Smooth muscle cell (in vitro differentiated cells): Measurements from ENCODE around the gene DNAH11. TPM values are rescaled to one million over a fixed set of nuclear protein-coding genes. Genes with fewer than 3 reads are reported as not detected.
A peak's percentile ranks its signal among the peaks of the same experiment; 100 is the strongest.

Source experiments
- DNase-seq: peaks from one replicate; lab custom pipeline; 2025; ENCODE audit not compliant: unreplicated experiment; lab: John Stamatoyannopoulos, UW
- H2AFZ ChIP-seq: fragments of 200-600 bp; sonication (generic); 2 replicates; pipeline ENCODE4 v1.6.0; 2016; ENCODE audit warnings: antibody characterized with exemption, low read depth, mild to moderate bottlenecking
- H3F3A ChIP-seq: fragments of 200-600 bp; sonication (generic); 2 replicates; pipeline ENCODE4 v1.6.0; 2017; ENCODE audit warnings: antibody characterized with exemption, low read depth
- H3K27ac ChIP-seq: fragments of 200-600 bp; sonication (generic); 2 replicates; pipeline ENCODE4 v1.5.1; 2016; ENCODE audit warnings: low read depth, mild to moderate bottlenecking
- H3K27me3 ChIP-seq: fragments of 200-600 bp; sonication (generic); 2 replicates; pipeline ENCODE4 v1.6.1; 2016; ENCODE audit warnings: low read depth, mild to moderate bottlenecking
- H3K36me3 ChIP-seq: fragments of 200-600 bp; sonication (generic); 2 replicates; pipeline ENCODE4 v1.5.1; 2016; ENCODE audit warnings: low read depth
- H3K4me1 ChIP-seq: fragments of 200-600 bp; sonication (generic); 2 replicates; pipeline ENCODE4 v1.5.1; 2016; ENCODE audit warnings: low read depth
- H3K4me2 ChIP-seq: fragments of 200-600 bp; sonication (generic); 2 replicates; pipeline ENCODE4 v1.6.0; 2016; ENCODE audit warnings: mild to moderate bottlenecking
- H3K4me3 ChIP-seq: fragments of 200-600 bp; sonication (generic); 2 replicates; pipeline ENCODE4 v1.5.1; 2016; ENCODE audit warnings: mild to moderate bottlenecking
- H3K79me2 ChIP-seq: fragments of 200-600 bp; sonication (generic); 2 replicates; pipeline ENCODE4 v1.6.0; 2016; ENCODE audit warnings: low read depth, mild to moderate bottlenecking
- H3K9ac ChIP-seq: fragments of 200-600 bp; sonication (generic); 2 replicates; pipeline ENCODE4 v1.6.0; 2016; ENCODE audit warnings: low read depth
- H3K9me3 ChIP-seq: fragments of 200-600 bp; sonication (generic); replicated peaks from 2 replicates; pipeline ENCODE4 v1.5.1; 2016; ENCODE audit warnings: low read depth
- H4K20me1 ChIP-seq: fragments of 200-600 bp; sonication (generic); 2 replicates; pipeline ENCODE4 v1.6.0; 2016; ENCODE audit warnings: low read depth
- WGBS: methylation state at CpG from one replicate; pipeline ENCODE4 v1.1.7; 2016; ENCODE audit warnings: low lambda C conversion rate; 5-methylcytosine and 5-hydroxymethylcytosine counted together
- polyA plus RNA-seq: library from polyadenylated mRNA; unstranded; fragments of >200 nt; fragmentation: Nextera tagmentation; extraction: Ambion mirVana; gene quantifications from 2 replicates; pipeline ENCODE4 v1.2.1, GENCODE V29; 2016
- total RNA-seq: library from RNA; depleted of rRNA; stranded (reverse); fragments of >200 nt; gene quantifications from 2 replicates; pipeline ENCODE4 v1.2.3, GENCODE V29; 2014
- TF ChIP-seq, protein P1 (sequence below): fragments of 200-600 bp; sonication (generic); IDR thresholded peaks from 2 replicates; pipeline ENCODE4 v1.5.1; 2017; ENCODE audit warnings: borderline replicate concordance, mild to moderate bottlenecking, antibody characterized with exemption; ENCODE audit not compliant: insufficient read depth, poor library complexity, severe bottlenecking

Gene DNAH11
- total and polyA plus RNA-seq, 2 experiments from 2014 or later: 0.22 to 0.63 TPM

DNA sequence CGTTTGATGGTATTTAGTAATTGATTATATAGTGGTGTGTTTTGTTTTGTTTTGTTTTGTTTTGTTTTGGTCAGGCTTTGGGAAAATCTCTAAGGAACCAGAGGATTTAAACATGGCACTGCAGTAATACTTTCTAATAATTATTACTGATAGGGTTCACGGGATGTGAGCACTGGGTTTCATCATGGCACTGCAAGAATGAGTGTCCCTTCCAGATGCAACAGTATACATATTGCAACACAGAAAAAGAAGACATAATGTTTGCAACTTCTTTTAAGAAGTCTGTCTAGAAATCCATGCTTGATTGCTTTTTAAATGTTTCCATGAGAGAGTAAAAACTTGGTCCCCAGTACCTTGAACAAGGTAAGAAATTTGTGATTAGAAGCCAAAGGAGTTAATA, 405.1 kb downstream of the DNAH11 start:
- WGBS: 24% methylated on average over 2 of the region's 2 CpGs
- Histone ChIP-seq H3K27me3 (peaks cover 36% of the 10 kb centered on the region), H3F3A (peaks cover 3% of the 10 kb centered on the region), H3K9me3 (no peaks in the 10 kb centered on the region), H3K4me1 (peaks cover 16% of the 10 kb centered on the region), H3K4me2 (peak overlapping the region; percentile 58), H4K20me1 (no peaks in the 10 kb centered on the region), H3K27ac (no peak overlapping the region), H3K79me2 (no peaks in the 10 kb centered on the region), H3K9ac (no peak overlapping the region), H2AFZ (no peak overlapping the region), H3K4me3 (no peak overlapping the region), H3K36me3 (no peaks in the 10 kb centered on the region)
- no peak for DNase-seq
- TF ChIP-seq, protein P1, sequence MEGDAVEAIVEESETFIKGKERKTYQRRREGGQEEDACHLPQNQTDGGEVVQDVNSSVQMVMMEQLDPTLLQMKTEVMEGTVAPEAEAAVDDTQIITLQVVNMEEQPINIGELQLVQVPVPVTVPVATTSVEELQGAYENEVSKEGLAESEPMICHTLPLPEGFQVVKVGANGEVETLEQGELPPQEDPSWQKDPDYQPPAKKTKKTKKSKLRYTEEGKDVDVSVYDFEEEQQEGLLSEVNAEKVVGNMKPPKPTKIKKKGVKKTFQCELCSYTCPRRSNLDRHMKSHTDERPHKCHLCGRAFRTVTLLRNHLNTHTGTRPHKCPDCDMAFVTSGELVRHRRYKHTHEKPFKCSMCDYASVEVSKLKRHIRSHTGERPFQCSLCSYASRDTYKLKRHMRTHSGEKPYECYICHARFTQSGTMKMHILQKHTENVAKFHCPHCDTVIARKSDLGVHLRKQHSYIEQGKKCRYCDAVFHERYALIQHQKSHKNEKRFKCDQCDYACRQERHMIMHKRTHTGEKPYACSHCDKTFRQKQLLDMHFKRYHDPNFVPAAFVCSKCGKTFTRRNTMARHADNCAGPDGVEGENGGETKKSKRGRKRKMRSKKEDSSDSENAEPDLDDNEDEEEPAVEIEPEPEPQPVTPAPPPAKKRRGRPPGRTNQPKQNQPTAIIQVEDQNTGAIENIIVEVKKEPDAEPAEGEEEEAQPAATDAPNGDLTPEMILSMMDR: no peak

DNA sequence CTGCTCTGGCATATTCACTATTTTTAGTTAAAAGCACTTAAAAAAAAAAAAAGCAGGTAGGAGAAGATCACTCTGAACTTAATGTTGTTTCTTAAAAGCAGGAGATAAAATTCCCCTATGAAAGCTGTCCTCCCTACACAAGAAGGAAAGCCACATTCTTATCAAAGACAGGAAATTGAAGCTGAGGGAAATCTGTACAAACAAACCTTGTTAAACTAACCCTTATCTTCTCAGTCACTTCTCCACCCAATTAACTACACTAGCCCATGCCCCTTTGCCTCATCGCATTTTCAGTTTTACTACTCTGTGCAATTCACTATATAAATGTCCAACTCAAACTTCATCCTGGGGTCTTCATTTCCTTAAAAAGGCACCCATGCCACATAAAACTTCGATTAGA, 405.5 kb downstream of the DNAH11 start:
- Histone ChIP-seq H3K9ac (no peak overlapping the region), H4K20me1 (no peaks in the 10 kb centered on the region), H3K4me2 (peak overlapping the region; percentile 58), H3K4me1 (peaks cover 16% of the 10 kb centered on the region), H3K4me3 (no peak overlapping the region), H3K9me3 (no peaks in the 10 kb centered on the region), H3K36me3 (no peaks in the 10 kb centered on the region), H3K79me2 (no peaks in the 10 kb centered on the region), H2AFZ (no peak overlapping the region), H3K27ac (no peak overlapping the region), H3K27me3 (peaks cover 37% of the 10 kb centered on the region), H3F3A (peaks cover 2% of the 10 kb centered on the region)
- DNase-seq: no peak
- 26% methylated on average over 2 of the region's 2 CpGs for WGBS
- TF ChIP-seq, protein P1: no peak

DNA sequence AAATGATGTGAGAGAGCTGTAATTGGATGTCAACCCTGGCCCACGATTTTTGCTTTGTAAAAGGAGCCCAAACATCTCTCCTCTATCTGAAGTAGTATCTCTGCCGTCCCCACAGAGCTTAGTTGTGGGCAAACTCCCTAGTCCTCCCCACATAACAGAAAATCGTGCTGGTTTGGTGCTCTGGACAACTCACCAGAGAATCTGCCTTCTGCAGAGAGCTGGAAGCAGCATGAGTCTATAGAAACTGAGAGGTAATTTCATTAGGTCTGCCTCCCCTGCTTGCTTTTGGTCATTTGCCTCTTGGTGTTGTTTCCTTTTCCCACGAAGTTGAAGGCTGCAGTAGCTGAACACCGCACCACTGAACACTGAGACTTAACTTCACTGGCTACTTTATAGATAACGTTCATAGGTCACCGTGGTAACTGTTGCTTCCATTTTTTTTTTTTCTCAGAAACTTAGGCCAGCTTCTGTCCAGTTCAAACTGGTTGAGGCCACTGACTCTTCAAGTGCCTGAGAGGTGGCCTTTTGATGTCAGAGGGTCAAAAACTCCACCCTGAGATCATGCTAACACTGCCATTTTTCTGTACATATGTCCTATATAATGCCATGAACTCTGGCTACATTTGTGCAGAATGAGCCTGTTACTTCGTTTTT, 406.2 kb downstream of the DNAH11 start:
- Histone ChIP-seq H3K4me3 (no peak overlapping the region), H3K4me1 (peaks cover 16% of the 10 kb centered on the region), H3K27me3 (peaks cover 37% of the 10 kb centered on the region), H3K79me2 (no peaks in the 10 kb centered on the region), H3K9me3 (no peaks in the 10 kb centered on the region), H3K27ac (no peak overlapping the region), H3F3A (no peaks in the 10 kb centered on the region), H3K4me2 (peak overlapping the region; percentile 58), H2AFZ (no peak overlapping the region), H3K36me3 (no peaks in the 10 kb centered on the region), H4K20me1 (no peaks in the 10 kb centered on the region), H3K9ac (no peak overlapping the region)
- TF ChIP-seq, protein P1: no peak
- WGBS: 28% methylated on average over 8 of the region's 8 CpGs
- no peak for DNase-seq

Other genes starting within 250 kb of the DNAH11 start
- gene SP4, start 115.0 kb upstream of the DNAH11 start, total RNA-seq: 5.0 and 8.0 TPM in 2 replicates
- gene SP4, start 115.0 kb upstream of the DNAH11 start, polyA plus RNA-seq: 0.82 and 1.6 TPM in 2 replicates